Measurements from ENCODE around the gene LTBP1. TPM values are rescaled to one million over a fixed set of nuclear protein-coding genes. Genes with fewer than 3 reads are reported as not detected.

Gene LTBP1
- polyA plus RNA-seq, 2 of the 4 experiments (the other 2 are of a cell fraction): 23.8 to 30.4 TPM

GRCh38 chr2:33242845-33243244, 296.1 kb downstream of the LTBP1 start:
- CTCF ChIA-PET: interaction anchor here (2.4 kb wide), 1 partner anchor 109 kb away, joined by 5 read pairs; no protein-coding TSS in a partner anchor
- DNase-seq (ENCODE audit: low read depth in 1 of 2, low spot score in 1 of 2) (peak in 1 of 2 experiments; percentile 42), ATAC-seq (peak; percentile 47 to 54; a peak in 4 of 6 replicates), FAIRE-seq (no peak)
- peaks cover 44% of the 10 kb centered on the region for H3K4me1 ChIP-seq
- H3K4me2 ChIP-seq: peak overlapping the region; percentile 15; the same call in 2 of the 3 replicates
- H3K27ac ChIP-seq: peak overlapping the region; percentile 30 to 56
- no peak overlapping the region for H3K4me3 ChIP-seq
- no peak for TF ChIP-seq PHF8 (IDR thresholded peaks at IDR 0.05; ENCODE audit: borderline replicate concordance, low read depth)
- no peak for TF ChIP-seq MAFK (IDR thresholded peaks at IDR 0.05; ENCODE audit: partially characterized antibody)
- no peak for TF ChIP-seq E2F6 (IDR thresholded peaks at IDR 0.05; ENCODE audit: borderline replicate concordance, low read depth)
- POLR2A ChIA-PET: interaction anchor here (0.9 kb wide), 1 partner anchor 12 kb away, joined by 3 read pairs; no protein-coding TSS in a partner anchor
- WGBS (ENCODE audit: missing lambda C conversion rate): 81% methylated on average over 1 of the region's 1 CpG
- H3K9me3 ChIP-seq: no peaks in the 10 kb centered on the region

DNA sequence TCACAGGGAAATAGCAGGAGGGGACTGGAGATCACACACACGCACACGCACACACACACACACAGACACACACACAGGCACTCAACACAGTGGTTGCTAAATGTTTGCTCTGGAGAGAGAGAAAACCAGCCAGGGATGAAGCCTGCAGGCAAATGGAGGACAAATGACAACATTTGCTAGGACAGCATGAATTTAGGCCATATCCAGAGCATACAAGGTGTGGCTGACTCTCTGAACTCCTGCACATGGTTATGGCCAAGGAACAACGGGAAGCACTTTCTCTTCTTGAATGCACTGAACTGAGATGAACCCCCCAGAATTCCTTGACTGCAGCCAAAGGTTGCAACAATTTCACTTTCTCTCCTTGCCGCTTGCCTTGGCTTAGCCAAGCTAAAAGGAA, 299.7 kb downstream of the LTBP1 start:
- no peak for ATAC-seq
- CTCF ChIA-PET: interaction anchor here (1.7 kb wide), 1 partner anchor 25 kb away, joined by 3 read pairs; no protein-coding TSS in a partner anchor
- FAIRE-seq: no peak

GRCh38 chr2:33247365-33247764, 300.6 kb downstream of the LTBP1 start:
- ATAC-seq (no peak), FAIRE-seq (no peak), DNase-seq (ENCODE audit: low read depth in 1 of 2, low spot score in 1 of 2) (no peak)
- H3K4me3 ChIP-seq: no peak overlapping the region
- H3K4me1 ChIP-seq: peaks cover 14% of the 10 kb centered on the region
- POLR2A ChIA-PET: no interaction called here
- CTCF ChIA-PET: interaction anchor here (1.1 to 1.7 kb wide), 2 partner anchors 24 to 213 kb away, joined by 3 read pairs; no protein-coding TSS in a partner anchor
- TF ChIP-seq FOSL2 (IDR thresholded peaks at IDR 0.05) (no peak), FOSL2 (CRISPR knock-in tag; IDR thresholded peaks at IDR 0.05) (no peak)
- TF ChIP-seq, protein P1, sequence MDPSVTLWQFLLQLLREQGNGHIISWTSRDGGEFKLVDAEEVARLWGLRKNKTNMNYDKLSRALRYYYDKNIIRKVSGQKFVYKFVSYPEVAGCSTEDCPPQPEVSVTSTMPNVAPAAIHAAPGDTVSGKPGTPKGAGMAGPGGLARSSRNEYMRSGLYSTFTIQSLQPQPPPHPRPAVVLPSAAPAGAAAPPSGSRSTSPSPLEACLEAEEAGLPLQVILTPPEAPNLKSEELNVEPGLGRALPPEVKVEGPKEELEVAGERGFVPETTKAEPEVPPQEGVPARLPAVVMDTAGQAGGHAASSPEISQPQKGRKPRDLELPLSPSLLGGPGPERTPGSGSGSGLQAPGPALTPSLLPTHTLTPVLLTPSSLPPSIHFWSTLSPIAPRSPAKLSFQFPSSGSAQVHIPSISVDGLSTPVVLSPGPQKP (IDR thresholded peaks at IDR 0.05; ENCODE audit: low read depth, low read length): no peak
- no peak overlapping the region for H3K4me2 ChIP-seq
- WGBS (ENCODE audit: missing lambda C conversion rate): 93% methylated on average over 1 of the region's 1 CpG
- no peaks in the 10 kb centered on the region for H3K9me3 ChIP-seq
- H3K27ac ChIP-seq: peak overlapping the region in 1 of 2 experiments; percentile 16; a peak in 1 of 6 replicates

More for the DNA sequence above, 299.7 kb downstream of the LTBP1 start:
- Histone ChIP-seq H3K4me2 (no peak overlapping the region), H3K4me1 (peaks cover 16% of the 10 kb centered on the region), H3K27ac (peak overlapping the region; percentile 5 to 8; a peak in 3 of 6 replicates), H3K9me3 (no peaks in the 10 kb centered on the region), H3K4me3 (no peak overlapping the region)
- TF ChIP-seq ZSCAN20 (CRISPR knock-in tag; IDR thresholded peaks at IDR 0.05): no peak
- no peak for TF ChIP-seq EHMT2 (IDR thresholded peaks at IDR 0.05; ENCODE audit: low read depth)
- no peak for TF ChIP-seq PHF8 (IDR thresholded peaks at IDR 0.05; ENCODE audit: borderline replicate concordance, low read depth)
- TF ChIP-seq RAD21 (conservative IDR thresholded peaks at IDR 0.05 in 1 of 2, IDR thresholded peaks at IDR 0.05 in 1 of 2): no peak
- TF ChIP-seq TP53 (CRISPR knock-in tag; IDR thresholded peaks at IDR 0.05): no peak
- no peak for TF ChIP-seq CHD2 (IDR thresholded peaks at IDR 0.05; ENCODE audit: low read length, partially characterized antibody)
- no peak for TF ChIP-seq KDM5A (IDR thresholded peaks at IDR 0.05)
- WGBS (ENCODE audit: missing lambda C conversion rate): 88% methylated on average over 4 of the region's 4 CpGs
- POLR2A ChIA-PET: no interaction called here
- no peak for DNase-seq (ENCODE audit: low read depth in 1 of 2, low spot score in 1 of 2)

DNA sequence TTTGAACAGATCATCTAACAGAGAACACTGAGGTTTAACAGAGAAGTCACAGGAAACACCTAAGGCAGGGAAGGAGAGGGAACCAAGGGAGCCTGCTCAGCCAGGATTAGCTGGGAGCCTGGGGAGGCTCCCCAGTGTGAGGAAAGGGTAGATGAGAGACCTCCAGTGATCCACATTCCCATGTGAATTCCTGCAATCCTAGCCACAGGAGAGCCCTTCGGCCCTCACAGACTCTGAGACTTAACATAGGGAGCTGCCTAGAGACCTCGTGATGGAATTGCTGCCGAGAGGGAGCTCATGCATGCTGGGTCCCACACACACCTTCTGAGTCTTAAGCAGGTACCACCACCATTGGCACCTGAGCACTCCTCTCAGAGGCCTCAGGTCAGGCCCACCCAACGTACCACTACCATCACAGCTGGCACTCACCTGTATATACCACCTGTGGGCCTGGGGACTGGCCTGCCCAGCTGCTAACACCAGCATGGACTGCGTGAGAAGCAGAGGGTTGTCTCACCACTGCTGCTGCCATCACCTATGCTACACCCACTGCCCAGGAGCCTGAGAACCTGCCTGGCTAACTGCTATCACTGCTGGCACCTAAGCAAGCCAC, 303.8 kb downstream of the LTBP1 start:
- 0 out of 6 replicates have a peak, but pooled peaks of 1 of the 2 experiments have one; percentile 24 for ATAC-seq
- Histone ChIP-seq H3K4me1 (0 out of 3 replicates have a peak, but pooled peaks cover 3% of the 10 kb centered on the region), H3K4me3 (no peak overlapping the region), H3K9me3 (no peaks in the 10 kb centered on the region), H3K27ac (no peak overlapping the region; a peak in 1 of 6 replicates), H3K4me2 (no peak overlapping the region)
- DNase-seq (ENCODE audit: low read depth in 1 of 2, low spot score in 1 of 2): no peak
- no peak for FAIRE-seq
- 84% methylated on average over 4 of the region's 5 CpGs for WGBS (ENCODE audit: missing lambda C conversion rate)
- POLR2A ChIA-PET: no interaction called here
- CTCF ChIA-PET: no interaction called here
- TF ChIP-seq MYC (IDR thresholded peaks at IDR 0.05; ENCODE audit: borderline replicate concordance, low read length) (no peak), FOSB (CRISPR knock-in tag; IDR thresholded peaks at IDR 0.05) (no peak), NR3C1 (IDR thresholded peaks at IDR 0.05) (no peak), CBX2 (IDR thresholded peaks at IDR 0.05; ENCODE audit: borderline replicate concordance, low read depth) (no peak), RARB (CRISPR knock-in tag; IDR thresholded peaks at IDR 0.05) (no peak), E2F6 (IDR thresholded peaks at IDR 0.05; ENCODE audit: borderline replicate concordance, low read depth) (no peak), BCL3 (IDR thresholded peaks at IDR 0.05) (no peak), TP53 (CRISPR knock-in tag; IDR thresholded peaks at IDR 0.05) (no peak), POLR2AphosphoS2 (conservative IDR thresholded peaks at IDR 0.05; ENCODE audit: low read length) (no peak), BHLHE40 (IDR thresholded peaks at IDR 0.05; ENCODE audit: low read depth, low read length) (no peak), ZNF302 (CRISPR knock-in tag; IDR thresholded peaks at IDR 0.05) (no peak)
- TF ChIP-seq, protein P2, sequence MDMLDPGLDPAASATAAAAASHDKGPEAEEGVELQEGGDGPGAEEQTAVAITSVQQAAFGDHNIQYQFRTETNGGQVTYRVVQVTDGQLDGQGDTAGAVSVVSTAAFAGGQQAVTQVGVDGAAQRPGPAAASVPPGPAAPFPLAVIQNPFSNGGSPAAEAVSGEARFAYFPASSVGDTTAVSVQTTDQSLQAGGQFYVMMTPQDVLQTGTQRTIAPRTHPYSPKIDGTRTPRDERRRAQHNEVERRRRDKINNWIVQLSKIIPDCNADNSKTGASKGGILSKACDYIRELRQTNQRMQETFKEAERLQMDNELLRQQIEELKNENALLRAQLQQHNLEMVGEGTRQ (IDR thresholded peaks at IDR 0.05): no peak
- TF ChIP-seq, protein P3, sequence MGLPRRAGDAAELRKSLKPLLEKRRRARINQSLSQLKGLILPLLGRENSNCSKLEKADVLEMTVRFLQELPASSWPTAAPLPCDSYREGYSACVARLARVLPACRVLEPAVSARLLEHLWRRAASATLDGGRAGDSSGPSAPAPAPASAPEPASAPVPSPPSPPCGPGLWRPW (IDR thresholded peaks at IDR 0.05): no peak
